HTR-8/SVneo (cell line): ENCODE data around the gene WNK2.

Source experiments
- DNase-seq: peaks from one replicate; pipeline ENCODE4 v3.0.0; 2011; ENCODE audit warnings: low spot score, mixed read lengths; ENCODE audit not compliant: insufficient read length
- FAIRE-seq: peaks from 2 replicates; lab custom pipeline; 2011; peaks lifted over from hg19 to GRCh38; lab: Jason Lieb, UNC

The WNK2 gene

DNA sequence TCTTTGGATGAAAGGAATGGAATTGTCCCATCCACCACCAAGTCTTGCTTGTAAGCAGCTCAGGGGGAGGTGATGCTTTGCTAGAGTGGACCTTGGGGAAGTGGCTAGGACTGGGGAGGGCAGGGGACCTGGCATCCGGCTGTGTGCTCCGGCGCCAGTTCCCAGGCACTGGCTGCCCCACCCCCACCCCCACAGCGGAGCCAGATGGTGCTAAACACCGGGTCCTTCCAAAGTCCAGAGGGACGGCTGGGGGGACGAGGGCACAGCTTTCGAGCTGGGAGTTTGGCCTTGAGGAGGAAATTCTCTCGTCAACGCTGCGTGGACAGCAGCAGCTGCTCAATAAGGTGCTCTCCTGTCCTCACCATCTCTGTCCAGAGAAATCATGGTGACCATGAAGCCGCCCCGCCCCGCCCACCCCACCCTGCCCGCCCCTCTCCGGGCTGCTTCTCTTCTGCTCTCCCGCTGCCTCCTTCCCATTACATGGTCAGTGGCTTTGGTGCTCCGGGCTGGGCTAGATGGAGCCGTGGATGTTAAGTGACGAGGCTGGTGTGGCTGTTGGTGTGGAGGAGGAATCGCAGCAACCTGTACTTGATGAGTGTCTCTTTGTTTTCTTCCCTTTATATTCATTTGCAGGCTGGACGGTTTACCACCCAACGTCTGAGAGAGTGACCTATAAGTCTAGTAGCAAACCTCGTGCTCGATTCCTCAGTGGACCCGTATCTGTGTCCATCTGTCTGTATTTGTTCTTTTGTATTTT, 115.7 kb downstream of the WNK2 start:
- FAIRE-seq (no peak), DNase-seq (no peak)

DNA sequence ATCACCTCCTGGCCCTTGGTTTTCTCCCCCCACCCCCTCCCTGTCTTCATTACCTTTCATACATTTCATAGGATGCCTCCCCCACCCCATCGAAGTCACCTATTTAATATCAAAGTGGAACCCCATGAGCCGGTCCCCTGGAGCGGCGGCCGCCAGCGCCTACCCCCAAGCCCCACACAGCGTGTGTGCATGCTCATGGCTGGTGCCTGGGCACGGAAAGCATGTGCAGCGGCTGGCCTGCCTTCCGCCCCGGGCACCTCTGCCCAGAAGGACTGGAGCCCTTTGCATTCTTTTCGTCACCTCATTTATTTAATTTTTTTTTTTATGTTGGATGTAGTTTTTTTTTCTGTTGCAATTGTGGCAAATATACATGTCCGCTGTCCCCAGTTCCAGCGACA, 116.2 kb downstream of the WNK2 start:
- no peak for FAIRE-seq

GRCh38 chr9:93300585-93301081, 116.7 kb downstream of the WNK2 start:
- no peak for FAIRE-seq
- DNase-seq = no peak

More for the DNA sequence above, 116.2 kb downstream of the WNK2 start:
- no peak for DNase-seq

DNA sequence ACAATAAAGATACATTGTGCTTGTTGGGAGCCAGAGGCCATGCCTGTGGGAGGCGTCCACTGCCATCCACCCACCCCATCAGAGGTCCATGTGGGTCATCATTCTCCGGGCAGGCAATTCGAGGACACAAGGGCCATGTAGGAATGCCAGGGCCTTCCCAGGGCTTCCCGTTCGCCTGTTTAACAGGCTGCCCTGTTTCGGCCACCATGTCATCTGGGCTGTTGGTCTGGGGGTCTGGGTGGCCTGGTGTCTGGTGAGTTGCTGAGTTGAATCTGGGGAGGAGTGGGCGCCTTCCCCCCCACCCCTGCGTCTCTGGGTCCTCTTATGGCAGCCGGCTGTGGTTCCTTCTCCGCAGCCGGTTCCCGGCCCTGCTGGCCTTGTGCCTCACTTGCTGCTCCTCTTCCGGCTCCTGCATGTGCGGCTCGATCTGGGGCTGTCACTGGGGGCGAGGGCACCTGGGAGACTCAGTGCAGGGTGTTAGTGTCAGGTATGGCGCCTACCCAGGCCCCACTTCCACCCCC, 117.4 kb downstream of the WNK2 start:
- FAIRE-seq (no peak), DNase-seq (no peak)

DNA sequence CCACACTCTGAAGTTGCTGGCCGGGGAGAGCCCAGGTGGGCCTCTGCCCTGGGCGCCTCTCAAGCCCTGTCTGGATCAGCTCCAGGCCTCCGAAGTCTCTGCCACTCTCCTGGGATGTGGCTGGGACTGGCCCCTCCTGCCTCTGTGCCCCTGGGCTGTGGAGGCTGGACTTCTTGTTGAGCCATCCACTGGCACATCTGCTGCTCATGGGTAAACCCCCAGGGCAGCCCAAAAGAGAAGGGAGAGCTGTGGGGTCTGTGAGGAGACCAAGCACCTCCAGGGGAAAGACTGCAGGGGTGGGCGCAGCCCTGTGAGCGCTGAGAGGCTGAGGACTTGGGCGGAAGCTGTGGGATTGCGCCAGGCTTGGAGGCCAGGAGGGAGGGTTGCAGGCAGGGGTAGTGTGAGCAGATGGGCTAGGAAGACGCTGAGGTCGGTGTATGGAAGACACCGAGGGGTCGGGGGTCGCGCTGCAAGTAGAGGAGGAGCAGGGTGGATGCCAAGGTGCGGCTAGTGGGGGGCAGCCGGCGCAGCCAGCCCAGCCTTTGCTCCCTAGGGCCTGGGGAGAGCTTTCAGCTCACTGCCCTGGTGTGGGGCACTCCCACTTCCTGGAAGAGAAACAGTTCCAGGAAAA, 118.1 kb downstream of the WNK2 start:
- DNase-seq = no peak
- FAIRE-seq = no peak

GRCh38 chr9:93302586-93303257, 118.8 kb downstream of the WNK2 start:
- FAIRE-seq = no peak

GRCh38 chr9:93303258-93303771, 119.4 kb downstream of the WNK2 start:
- FAIRE-seq (no peak), DNase-seq (no peak)

More at GRCh38 chr9:93302586-93303257, 118.8 kb downstream of the WNK2 start:
- peak; percentile 68 for DNase-seq

DNA sequence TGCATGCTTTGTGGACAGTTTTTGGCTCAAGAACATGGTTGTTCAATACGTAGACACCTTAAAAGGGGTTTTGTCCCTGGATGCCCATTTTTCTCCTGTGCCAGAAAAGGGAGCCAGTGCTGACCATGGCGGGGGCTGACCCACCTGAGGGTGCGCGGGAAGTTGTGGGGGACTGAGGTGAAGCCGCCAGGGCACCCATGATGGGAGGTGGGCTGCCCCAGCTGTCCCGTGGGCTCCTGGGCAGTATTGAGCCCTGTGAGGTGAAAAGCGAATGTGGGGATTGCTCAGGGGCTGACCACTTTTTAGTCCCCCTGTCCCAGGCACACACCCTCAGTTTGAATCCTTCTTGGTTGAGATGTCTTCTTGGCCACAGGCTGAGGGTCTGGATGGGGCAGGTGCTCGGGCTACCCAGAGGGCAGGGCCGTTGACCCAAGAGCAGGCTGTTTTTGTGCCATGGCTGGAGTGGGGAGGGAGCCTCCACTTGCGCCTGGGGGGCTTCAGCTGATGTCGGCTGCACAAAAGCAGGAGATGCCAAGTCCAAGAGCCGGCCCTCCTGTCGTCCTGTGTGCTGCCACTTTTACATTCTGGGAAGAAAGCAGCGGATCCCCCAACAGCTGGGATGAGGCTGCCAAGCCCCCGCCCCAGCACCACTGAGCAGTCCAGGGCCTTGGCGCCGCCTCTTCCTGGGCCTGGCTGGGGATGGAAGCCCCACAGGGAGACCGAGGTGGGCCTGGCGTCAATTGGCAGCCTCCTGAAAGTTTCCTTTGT, 120.1 kb downstream of the WNK2 start:
- no peak for DNase-seq
- FAIRE-seq = no peak

DNA sequence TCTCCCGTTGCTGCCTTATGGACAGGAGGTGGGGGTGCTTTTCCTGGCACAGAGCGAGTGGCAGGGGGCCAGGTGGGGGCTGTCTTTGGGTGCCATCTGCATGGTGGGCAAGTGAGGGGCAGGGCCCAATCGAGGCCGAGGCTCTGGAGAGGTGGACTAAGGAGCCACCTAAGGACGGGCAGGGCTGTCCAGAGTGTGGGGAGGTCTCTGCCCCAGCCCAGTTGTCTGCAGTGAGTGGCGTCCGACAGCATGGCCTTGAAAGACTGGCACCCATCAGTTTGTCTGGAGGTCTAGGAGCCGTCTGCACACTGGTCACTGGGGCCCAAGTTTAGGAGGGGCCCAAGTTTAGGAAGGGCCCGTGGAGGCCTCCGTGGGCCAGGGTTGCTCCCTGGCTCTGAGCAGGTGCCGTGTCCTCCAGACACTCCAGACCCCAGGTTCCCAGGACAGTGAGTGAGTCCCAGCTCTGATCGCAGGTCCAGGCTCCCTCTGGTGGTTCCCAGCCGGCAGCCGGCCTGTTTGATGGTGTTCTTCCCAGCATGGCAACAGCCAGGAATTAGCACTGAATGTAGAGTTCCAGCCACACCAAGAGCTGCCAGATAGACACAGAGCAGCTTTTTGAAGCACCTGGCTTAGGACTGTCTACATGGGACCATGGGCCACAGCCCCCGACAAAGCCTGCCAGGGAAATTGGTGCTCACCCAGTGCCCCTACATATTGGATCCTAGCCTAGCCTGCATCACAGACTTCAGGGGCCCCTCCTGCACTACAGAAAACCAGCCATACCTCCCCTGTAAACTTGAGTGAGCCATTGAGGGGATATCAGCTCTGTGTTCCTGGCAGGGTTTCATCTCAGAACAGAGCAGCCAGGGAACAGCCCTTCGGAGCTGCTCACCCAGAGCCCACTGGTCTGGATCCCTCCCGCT, 120.9 kb downstream of the WNK2 start:
- FAIRE-seq (no peak), DNase-seq (peak; percentile 72)

- no peak for DNase-seq
- FAIRE-seq = no peak
Measured at GRCh38 chr9:93305497-93306020, 121.6 kb downstream of the WNK2 start.

DNA sequence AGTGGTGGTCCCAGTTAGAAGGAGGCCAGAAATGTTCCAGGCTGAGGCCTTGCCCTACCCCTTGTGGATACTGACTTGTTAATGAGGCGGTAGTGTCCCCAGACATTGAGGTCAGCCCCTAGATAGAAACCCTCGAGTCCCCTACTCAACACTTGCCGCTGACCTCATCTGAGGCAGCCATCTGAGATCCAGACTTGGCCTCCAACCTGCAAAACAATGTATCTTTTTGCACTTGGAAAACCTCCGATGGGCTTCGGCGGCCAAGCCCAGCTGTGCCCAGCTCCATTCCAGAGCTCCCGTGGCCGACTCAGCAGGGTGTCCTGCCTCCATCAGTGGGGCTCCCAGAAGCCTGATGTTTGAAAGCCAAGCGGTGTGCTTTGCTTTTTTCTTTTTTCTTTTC, 122.1 kb downstream of the WNK2 start:
- FAIRE-seq (no peak), DNase-seq (no peak)

GRCh38 chr9:93306579-93307091, 122.7 kb downstream of the WNK2 start:
- no peak for FAIRE-seq
- no peak for DNase-seq

GRCh38 chr9:93307468-93308157, 123.7 kb downstream of the WNK2 start:
- FAIRE-seq (no peak), DNase-seq (no peak)

- DNase-seq (no peak), FAIRE-seq (no peak)
Measured at GRCh38 chr9:93308158-93308602, 124.2 kb downstream of the WNK2 start.

DNA sequence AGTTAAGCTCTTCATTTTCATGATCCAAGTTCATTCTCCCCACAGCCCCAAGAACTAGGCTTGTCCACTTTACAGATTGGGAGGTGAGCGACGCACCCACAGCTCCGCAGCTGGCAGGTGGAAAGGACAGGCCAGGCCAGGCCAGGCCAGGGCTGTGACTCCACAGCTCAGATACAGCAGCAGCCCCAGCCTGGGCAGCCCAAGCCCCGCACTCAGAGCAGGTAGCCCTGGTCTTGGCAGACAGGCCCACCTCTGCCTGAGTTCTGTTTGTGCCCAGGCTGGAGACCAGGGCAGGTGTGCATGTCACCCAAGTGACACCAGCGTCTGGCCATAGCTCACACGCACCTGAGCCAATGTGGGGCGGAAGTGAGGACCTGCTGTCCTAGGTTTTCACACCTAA, 124.7 kb downstream of the WNK2 start:
- DNase-seq (no peak), FAIRE-seq (no peak)

- DNase-seq (no peak), FAIRE-seq (no peak)
Measured at GRCh38 chr9:93309889-93310425, 126.0 kb downstream of the WNK2 start.

DNA sequence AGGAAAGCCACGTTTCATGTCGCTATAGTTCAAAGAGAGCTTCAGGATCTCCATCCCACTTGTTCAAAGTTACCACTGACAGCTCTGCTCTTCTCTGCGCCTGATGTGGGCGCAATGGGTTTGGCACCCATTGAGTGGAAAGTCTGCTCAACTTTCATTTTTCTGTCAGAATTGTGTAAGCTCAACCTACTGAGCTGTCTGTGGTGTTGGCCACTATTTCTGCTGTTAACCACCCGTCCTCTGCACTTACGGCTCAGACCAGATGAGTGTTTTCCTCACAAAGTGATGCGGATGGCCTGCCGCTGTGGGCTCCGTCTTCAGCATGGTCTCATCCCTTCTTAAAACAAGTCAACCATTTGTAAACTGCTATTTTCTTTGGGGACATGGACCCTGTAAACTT, 131.2 kb downstream of the WNK2 start:
- FAIRE-seq (no peak), DNase-seq (no peak)

GRCh38 chr9:93315960-93316359, 132.0 kb downstream of the WNK2 start:
- FAIRE-seq (no peak), DNase-seq (no peak)
